GM12865 (cell line): ENCODE measurements around the gene ZMIZ1.

Experiments used
- DNase-seq: peaks from one replicate; pipeline ENCODE4 v3.0.0; 2010; ENCODE audit warnings: low read depth
- H3K4me3 ChIP-seq: 2 replicates; pipeline ENCODE4 v1.5.1; 2011; ENCODE audit warnings: mild to moderate bottlenecking, low read depth, low read length, control low read depth
- TF ChIP-seq, protein P1 (sequence below): IDR thresholded peaks from 2 replicates; pipeline ENCODE4 v1.5.1; 2011; ENCODE audit warnings: low read length, control low read depth, low read depth, inconsistent platforms; ENCODE audit not compliant: insufficient read depth; ENCODE audit errors: missing control alignments

Gene ZMIZ1

DNA sequence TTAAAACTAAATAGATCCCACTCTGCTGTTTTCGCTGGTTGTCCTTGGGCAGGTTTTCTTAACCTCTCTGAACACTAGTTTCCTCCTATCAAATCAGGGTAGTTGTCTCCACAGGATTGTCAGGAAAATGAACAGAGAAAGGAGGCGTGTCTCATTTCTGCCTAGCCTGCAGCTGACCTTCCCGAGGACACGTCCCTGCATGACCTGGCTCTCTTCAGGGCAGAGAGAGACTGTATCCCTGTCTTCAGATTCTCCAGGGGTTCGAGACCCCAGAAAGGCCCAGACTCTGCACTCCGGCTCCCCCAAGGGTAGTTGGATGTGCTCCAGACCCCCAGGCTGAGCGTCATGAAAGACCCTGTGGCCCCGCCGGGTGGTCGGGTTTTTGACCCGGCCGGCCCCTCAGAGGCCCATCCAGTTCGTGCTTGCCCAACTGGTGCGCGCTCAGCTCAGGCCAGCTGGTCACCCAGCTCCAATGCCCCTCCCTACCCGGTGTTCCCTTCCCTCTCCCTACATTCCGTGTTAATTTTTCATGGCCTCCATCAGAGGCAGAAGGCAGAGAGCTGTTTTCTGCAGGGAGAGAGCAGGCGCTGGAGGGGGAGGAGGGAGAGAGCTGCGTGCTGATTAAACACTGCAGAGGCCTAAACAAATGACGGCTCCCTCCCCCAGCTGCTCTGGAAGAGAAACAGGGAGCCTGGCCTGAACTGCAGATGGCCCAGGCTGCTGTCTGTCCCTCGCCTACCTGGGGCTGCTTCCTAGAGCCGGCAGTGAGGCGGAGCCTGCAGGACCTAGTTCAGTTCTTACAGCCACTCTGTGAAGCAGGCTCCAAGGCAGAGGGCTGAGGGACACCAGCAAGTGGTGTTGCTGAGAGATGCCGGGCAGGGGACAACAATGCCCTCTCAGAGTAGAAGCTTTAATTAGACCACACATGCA lies 192.3 kb downstream of the ZMIZ1 start:
- H3K4me3 ChIP-seq: no peak overlapping the region
- peak; percentile 36 for DNase-seq
- TF ChIP-seq, protein P1, sequence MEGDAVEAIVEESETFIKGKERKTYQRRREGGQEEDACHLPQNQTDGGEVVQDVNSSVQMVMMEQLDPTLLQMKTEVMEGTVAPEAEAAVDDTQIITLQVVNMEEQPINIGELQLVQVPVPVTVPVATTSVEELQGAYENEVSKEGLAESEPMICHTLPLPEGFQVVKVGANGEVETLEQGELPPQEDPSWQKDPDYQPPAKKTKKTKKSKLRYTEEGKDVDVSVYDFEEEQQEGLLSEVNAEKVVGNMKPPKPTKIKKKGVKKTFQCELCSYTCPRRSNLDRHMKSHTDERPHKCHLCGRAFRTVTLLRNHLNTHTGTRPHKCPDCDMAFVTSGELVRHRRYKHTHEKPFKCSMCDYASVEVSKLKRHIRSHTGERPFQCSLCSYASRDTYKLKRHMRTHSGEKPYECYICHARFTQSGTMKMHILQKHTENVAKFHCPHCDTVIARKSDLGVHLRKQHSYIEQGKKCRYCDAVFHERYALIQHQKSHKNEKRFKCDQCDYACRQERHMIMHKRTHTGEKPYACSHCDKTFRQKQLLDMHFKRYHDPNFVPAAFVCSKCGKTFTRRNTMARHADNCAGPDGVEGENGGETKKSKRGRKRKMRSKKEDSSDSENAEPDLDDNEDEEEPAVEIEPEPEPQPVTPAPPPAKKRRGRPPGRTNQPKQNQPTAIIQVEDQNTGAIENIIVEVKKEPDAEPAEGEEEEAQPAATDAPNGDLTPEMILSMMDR: no peak

DNA sequence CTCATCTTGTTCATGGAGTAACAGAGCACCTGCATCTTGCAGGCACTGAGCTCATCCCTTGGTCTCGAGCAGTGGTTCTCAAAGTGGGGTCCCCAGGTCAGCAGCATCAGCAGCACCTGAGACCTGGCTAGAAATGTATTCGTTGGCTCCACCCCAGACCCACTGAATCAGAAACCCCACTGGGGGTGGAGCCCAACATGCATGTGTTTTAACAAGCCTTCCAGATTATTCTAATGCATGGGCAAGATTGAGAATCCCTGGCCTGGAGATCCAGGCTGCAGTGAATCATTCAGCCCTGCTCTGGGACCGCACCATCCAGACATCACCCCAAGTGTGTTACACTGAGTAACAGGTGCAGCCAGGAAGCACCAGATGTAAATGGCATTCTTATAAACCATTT lies 193.4 kb downstream of the ZMIZ1 start:
- TF ChIP-seq, protein P1: no peak
- no peak overlapping the region for H3K4me3 ChIP-seq
- DNase-seq: no peak

DNA sequence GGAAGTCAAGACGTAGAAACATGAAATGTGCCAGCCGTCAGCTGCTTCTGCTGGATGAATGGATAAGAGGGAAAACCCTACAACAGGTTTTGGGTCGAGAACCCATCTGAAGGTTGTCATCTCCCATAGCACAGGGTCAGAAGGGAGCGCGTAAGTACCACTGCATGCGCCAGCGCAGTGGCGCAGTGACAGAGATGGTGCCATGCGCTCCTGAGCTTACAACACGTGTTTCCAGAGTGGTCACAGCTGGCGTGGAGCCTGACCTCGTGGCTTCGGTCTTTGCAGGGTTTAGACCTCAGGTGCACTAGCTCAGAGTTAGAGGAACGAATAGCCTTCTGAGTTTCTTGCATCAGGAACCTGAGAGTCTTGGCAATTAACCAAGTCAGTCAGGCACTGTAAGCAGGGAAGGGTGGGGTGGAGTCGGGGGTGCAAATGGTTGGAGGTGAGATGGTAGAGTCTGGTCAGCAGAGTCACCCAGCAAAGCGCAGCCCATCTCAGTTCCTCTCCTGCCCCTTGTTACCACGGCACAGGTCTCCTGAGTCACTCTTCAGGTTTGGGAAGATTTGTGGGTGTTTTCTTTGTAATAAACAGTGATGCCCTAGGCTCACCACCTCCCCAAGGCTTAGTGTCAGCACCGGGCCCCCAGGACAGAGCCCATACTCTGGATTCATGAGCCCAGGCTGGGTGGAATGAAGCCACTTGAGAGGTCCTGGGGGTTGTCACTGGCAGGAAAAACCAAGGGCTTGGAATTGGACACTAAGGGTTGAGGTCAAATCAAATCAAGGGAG lies 194.4 kb downstream of the ZMIZ1 start:
- no peak overlapping the region for H3K4me3 ChIP-seq
- DNase-seq: no peak
- TF ChIP-seq, protein P1: no peak

DNA sequence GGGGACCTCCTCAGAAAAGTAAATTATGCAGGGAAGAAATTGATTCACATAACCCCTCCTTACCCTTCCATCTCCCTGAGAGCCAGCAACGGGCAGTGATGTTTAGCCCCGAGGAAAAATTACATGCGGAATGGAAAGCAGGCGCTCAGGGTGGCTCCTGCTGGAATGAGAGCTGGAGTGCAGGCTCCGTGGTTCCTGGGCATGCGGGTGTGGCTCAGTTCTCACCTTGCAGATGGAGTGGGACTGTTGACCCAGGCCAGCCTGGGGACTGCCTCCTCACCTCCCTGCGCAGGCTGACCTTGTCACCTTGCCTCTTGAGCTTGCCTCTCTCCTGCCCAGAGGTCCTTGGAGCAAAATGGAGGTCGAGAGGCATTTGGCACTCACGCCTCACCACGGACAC lies 195.2 kb downstream of the ZMIZ1 start:
- DNase-seq: no peak

DNA sequence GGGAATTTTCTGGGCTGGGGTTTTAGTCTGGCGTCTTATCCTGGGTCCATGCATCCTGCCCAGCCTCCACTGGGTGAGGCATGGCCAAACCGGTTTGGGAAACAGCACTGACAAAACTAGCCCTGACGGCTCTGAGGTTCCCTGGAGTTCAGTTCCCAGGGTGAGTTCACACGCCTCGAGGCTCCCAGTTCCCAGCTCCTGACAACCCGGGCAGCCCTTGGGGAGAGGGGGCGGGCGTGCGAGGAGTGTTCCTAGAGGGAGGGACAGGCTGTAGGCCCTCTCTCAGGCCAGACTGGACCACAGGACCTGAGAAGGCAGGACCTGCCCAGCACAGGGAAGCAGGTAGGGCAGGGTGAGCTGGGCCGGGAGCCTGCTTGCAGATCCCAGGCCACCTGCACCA lies 196.2 kb downstream of the ZMIZ1 start:
- TF ChIP-seq, protein P1: no peak
- H3K4me3 ChIP-seq: no peak overlapping the region
- peak; percentile 43 for DNase-seq

More for the DNA sequence above, 195.2 kb downstream of the ZMIZ1 start:
- no peak overlapping the region for H3K4me3 ChIP-seq
- TF ChIP-seq, protein P1: no peak

DNA sequence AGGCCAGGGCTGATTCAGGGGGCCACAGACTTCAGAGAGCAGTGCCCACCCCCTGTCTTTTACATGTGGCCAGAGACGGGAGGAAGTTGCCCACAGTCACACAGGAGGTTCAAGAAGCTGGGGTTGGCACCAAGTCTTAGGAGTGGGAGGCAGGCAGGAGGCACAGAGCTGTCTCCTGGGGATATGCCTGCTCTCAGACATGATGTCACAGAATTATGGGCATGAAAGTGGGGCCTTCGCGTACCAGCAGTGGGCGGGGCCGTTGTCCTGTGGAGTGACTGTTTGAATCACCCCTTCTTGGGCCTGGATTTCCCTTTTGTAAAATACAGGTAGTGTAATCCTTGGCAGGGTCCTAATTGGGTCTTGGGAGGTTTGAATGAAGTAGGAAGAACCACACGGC lies 197.3 kb downstream of the ZMIZ1 start:
- H3K4me3 ChIP-seq: peak overlapping the region; percentile 33
- TF ChIP-seq, protein P1: no peak

More for the DNA sequence above, 197.3 kb downstream of the ZMIZ1 start:
- DNase-seq: peak; percentile 74
